HepG2 (cell line): ENCODE data around the gene KIAA0040. TPM values are rescaled to one million over a fixed set of nuclear protein-coding genes. Genes with fewer than 3 reads are reported as not detected.

Experiments used
- ATAC-seq: fragments of 200-7000 bp; cut with Tn5 transposase; 3 replicates; pipeline ENCODE4 v1.9.1; 2020; ENCODE audit warnings: mild to moderate bottlenecking, moderate library complexity
- BruUV-seq: library from RNA; stranded (reverse); fragments of 400-500 nt; replicated peaks from 2 replicates; lab custom pipeline; 2021; lab: Mats Ljungman, UMichigan
- CTCF ChIA-PET: fragments of 300-600 bp; formaldehyde crosslinking; extraction: SDS; loops from one replicate; lab custom pipeline; 2021; ENCODE audit warnings: low total read pairs, inconsistent platforms, low intra/inter-chr PET ratio; lab: Yijun Ruan, JAX
- POLR2A ChIA-PET: fragments of 350-600 bp; sonication (Branson Sonifier 250); formaldehyde crosslinking; loops from one replicate; lab custom pipeline; 2020; ENCODE audit warnings: antibody characterized with exemption, inconsistent platforms; lab: Yijun Ruan, JAX
- DNase-seq: peaks from one replicate; pipeline ENCODE4 v3.0.0-alpha.2; 2015; ENCODE audit warnings: low spot score
- FAIRE-seq: peaks from 3 replicates; lab custom pipeline; 2011; peaks lifted over from hg19 to GRCh38; lab: Jason Lieb, UNC
- H2AFZ ChIP-seq: one replicate; pipeline ENCODE4 v1.6.1; 2011; ENCODE audit warnings: low read length, inconsistent platforms
- H3K27ac ChIP-seq: fragments of 300-600 bp; 3 replicates; pipeline ENCODE4 v1.8.0; 2011; ENCODE audit warnings: mixed run types, mild to moderate bottlenecking, mixed read lengths, low read length, inconsistent platforms; ENCODE audit not compliant: insufficient read depth; ENCODE audit errors: extremely low read length
- H3K27me3 ChIP-seq, 2 experiments: fragments of 200-600 bp in 1 of 2; 2 replicates in 1 of 2; 3 replicates in 1 of 2; pipeline versions ENCODE4 v1.6.0 to v1.8.0; 2011; ENCODE audit warnings: low read length in 2 of 2, mild to moderate bottlenecking in 2 of 2, moderate library complexity in 2 of 2, inconsistent platforms in 1 of 2; ENCODE audit not compliant: insufficient read depth in 2 of 2, control insufficient read depth in 1 of 2
- H3K36me3 ChIP-seq, 2 experiments: fragments of 200-600 bp in 1 of 2; replicated peaks in 1 of 2; 2 replicates in 1 of 2; 3 replicates in 1 of 2; pipeline versions ENCODE4 v1.5.1 to v1.8.0; 2011; ENCODE audit warnings: low read length in 2 of 2, inconsistent platforms in 1 of 2; ENCODE audit not compliant: insufficient read depth in 2 of 2, control insufficient read depth in 1 of 2
- H3K4me1 ChIP-seq: 2 replicates; pipeline ENCODE4 v1.5.1; 2012; ENCODE audit warnings: low read length, inconsistent platforms; ENCODE audit not compliant: insufficient read depth
- H3K4me2 ChIP-seq: 2 replicates; pipeline ENCODE4 v1.6.0; 2011; ENCODE audit warnings: low read depth, low read length, inconsistent platforms
- H3K4me3 ChIP-seq, 3 experiments: fragments of 200-600 bp in 1 of 3; sonication (generic), shearing (Covaris generic) in 1 of 3; replicated peaks in 1 of 3; 2 replicates each; pipeline ENCODE4 v1.5.1; 2011 to 2016; ENCODE audit warnings: low read length in 3 of 3, inconsistent platforms in 2 of 3, low read depth in 2 of 3, mild to moderate bottlenecking in 2 of 3, control low read depth in 1 of 3, mixed read lengths in 1 of 3; ENCODE audit not compliant: insufficient read depth in 1 of 3
- H3K79me2 ChIP-seq: one replicate; pipeline ENCODE4 v1.6.1; 2011; ENCODE audit warnings: low read length, inconsistent platforms; ENCODE audit not compliant: insufficient read depth
- H3K9ac ChIP-seq: 2 replicates; pipeline ENCODE4 v1.6.0; 2011; ENCODE audit warnings: mild to moderate bottlenecking, low read depth, low read length, inconsistent platforms; ENCODE audit not compliant: insufficient read depth
- H3K9me3 ChIP-seq: 2 replicates; pipeline ENCODE4 v1.5.1; 2012; ENCODE audit warnings: mild to moderate bottlenecking, low read length
- H4K20me1 ChIP-seq: 2 replicates; pipeline ENCODE4 v1.6.0; 2011; ENCODE audit warnings: inconsistent platforms, mild to moderate bottlenecking, low read length, moderate library complexity; ENCODE audit not compliant: insufficient read depth
- HNF4A ChIP-seq: sonication (generic); formaldehyde crosslinking; IDR thresholded peaks from 2 replicates; pipeline ENCODE4 v1.4.0; 2020; ENCODE audit warnings: missing genetic modification reagents
- NCOR1 ChIP-seq: fragments of 200-600 bp; sonication (generic); IDR thresholded peaks from 2 replicates; pipeline ENCODE4 v1.7.0; 2017; ENCODE audit warnings: antibody characterized with exemption, low read length, borderline replicate concordance
- RFX5 ChIP-seq: IDR thresholded peaks from 2 replicates; pipeline ENCODE4 v1.6.1; 2011; ENCODE audit warnings: low read depth, low read length, improper control_type of control experiment
- ZBTB38 ChIP-seq: sonication (generic); formaldehyde crosslinking; IDR thresholded peaks from 2 replicates; pipeline ENCODE4 v1.5.1; 2020; ENCODE audit warnings: mild to moderate bottlenecking, missing genetic modification reagents
- WGBS: methylation state at CpG from one replicate; pipeline ENCODE4 v1.1.6; 2017; ENCODE audit warnings: low lambda C conversion rate; 5-methylcytosine and 5-hydroxymethylcytosine counted together
- in situ Hi-C: cut with HindIII; loops from 2 replicates; pipeline ENCODE4 v1.10.0; 2017; ENCODE audit warnings: low pct_unique_long_range_greater_than_20kb; ENCODE audit not compliant: extremely low pct_ligation_motif_present
- intact Hi-C: fragments of 100-400 bp; cut with micrococcal nuclease; formaldehyde crosslinking; loops from one replicate; pipeline ENCODE4 v1.10.0; 2022; ENCODE audit not compliant: unreplicated experiment
- polyA plus RNA-seq, 8 experiments: library from polyadenylated mRNA; depleted of rRNA in 3 of 8; stranded (reverse) in 7 of 8; unstranded in 1 of 8; fragments of >200 nt; fragmentation: Illumina TruSeq in 4 of 8; extraction: Trizol in 4 of 8; gene quantifications; 2 replicates each; pipeline versions ENCODE4 v1.2.1 to v1.2.3, GENCODE V29; 2011 to 2016; ENCODE audit warnings: low read depth in 4 of 8, missing spikeins in 1 of 8, mixed read lengths in 1 of 8; ENCODE audit not compliant: insufficient read depth in 1 of 8
- total RNA-seq, 5 experiments: library from RNA; depleted of rRNA; stranded (reverse); fragments of >200 nt; fragmentation: Illumina TruSeq; extraction: Trizol; gene quantifications; 2 replicates each; pipeline ENCODE4 v1.2.3, GENCODE V29; 2016; ENCODE audit warnings: low read depth in 1 of 5
- TF ChIP-seq, protein P1 (sequence below): IDR thresholded peaks from 2 replicates; pipeline ENCODE4 v1.6.1; 2016; ENCODE audit warnings: low read depth

KIAA0040 gene
- total and polyA plus RNA-seq, 2 of the 13 experiments (the other 11 are each of a cell fraction or from before 2014, with no cell fraction given), result 0.24 to 0.26 TPM

- Histone ChIP-seq H3K4me2 (no peak overlapping the region), H3K9me3 (no peaks in the 10 kb centered on the region), H3K4me3 (no peak overlapping the region), H3K4me1 (no peaks in the 10 kb centered on the region), H3K36me3 (no peaks in the 10 kb centered on the region), H3K79me2 (no peaks in the 10 kb centered on the region), H3K27me3 (no peaks in the 10 kb centered on the region; a peak in 1 of 5 replicates), H2AFZ (no peak overlapping the region), H3K9ac (no peak overlapping the region), H3K27ac (no peak overlapping the region), H4K20me1 (no peaks in the 10 kb centered on the region)
- ATAC-seq, result no peak
- no peak for DNase-seq
- in situ Hi-C loops (no loop called here), intact Hi-C loops (no loop called here)
- WGBS, result 77% methylated on average over 5 of the region's 5 CpGs
- ChIA-PET CTCF (no interaction called here), POLR2A (no interaction called here)
- BruUV-seq, result no TSS peak
- TF ChIP-seq RFX5, result peak; percentile 86
- no peak for TF ChIP-seq ZBTB38
- no peak for FAIRE-seq
Measured at GRCh38 chr1:175129997-175130648, 62.5 kb downstream of the KIAA0040 start.

DNA sequence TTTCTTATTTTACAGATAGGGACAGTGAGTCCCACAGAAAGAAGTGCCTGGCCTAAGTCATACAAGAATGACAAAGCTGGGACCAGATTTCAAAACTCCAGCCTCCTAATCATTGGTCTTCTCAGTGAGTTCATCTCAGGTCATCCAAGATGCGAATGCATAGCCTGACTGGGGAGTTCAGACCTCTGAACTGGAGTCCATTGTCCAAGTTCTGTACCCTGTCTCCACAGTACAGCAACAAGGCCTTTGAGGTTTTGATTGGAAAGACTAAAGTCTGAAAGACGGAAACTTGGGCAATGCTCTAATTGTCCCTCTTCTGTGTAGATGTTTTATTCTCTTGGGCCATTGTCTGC is 63.0 kb downstream of the KIAA0040 start:
- Histone ChIP-seq H3K9me3 (no peaks in the 10 kb centered on the region), H3K9ac (no peak overlapping the region), H3K36me3 (no peaks in the 10 kb centered on the region), H2AFZ (no peak overlapping the region), H3K4me3 (no peak overlapping the region), H3K27me3 (no peaks in the 10 kb centered on the region; a peak in 1 of 5 replicates), H3K4me1 (no peaks in the 10 kb centered on the region), H4K20me1 (no peaks in the 10 kb centered on the region), H3K27ac (no peak overlapping the region), H3K4me2 (no peak overlapping the region), H3K79me2 (no peaks in the 10 kb centered on the region)
- POLR2A ChIA-PET, result no interaction called here
- in situ Hi-C loops (no loop called here), intact Hi-C loops (no loop called here)
- 15% methylated on average over 2 of the region's 2 CpGs for WGBS
- BruUV-seq, result no TSS peak
- ATAC-seq (no peak), DNase-seq (no peak), FAIRE-seq (no peak)
- TF ChIP-seq, protein P1, sequence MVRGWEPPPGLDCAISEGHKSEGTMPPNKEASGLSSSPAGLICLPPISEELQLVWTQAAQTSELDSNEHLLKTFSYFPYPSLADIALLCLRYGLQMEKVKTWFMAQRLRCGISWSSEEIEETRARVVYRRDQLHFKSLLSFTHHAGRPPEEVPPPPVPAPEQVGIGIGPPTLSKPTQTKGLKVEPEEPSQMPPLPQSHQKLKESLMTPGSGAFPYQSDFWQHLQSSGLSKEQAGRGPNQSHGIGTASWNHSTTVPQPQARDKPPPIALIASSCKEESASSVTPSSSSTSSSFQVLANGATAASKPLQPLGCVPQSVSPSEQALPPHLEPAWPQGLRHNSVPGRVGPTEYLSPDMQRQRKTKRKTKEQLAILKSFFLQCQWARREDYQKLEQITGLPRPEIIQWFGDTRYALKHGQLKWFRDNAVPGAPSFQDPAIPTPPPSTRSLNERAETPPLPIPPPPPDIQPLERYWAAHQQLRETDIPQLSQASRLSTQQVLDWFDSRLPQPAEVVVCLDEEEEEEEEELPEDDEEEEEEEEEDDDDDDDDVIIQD, result no peak
- TF ChIP-seq NCOR1, result 0 out of 2 replicates have a peak, but pooled peaks have one; percentile 42
- TF ChIP-seq HNF4A (CRISPR knock-in tag), result peak; percentile 54
- CTCF ChIA-PET, result no interaction called here
